GM12875 (cell line): ENCODE data around the gene MZT2A.
"Not testable (repeated sequence)": the region's sequence is repeated elsewhere in the genome, so short reads cannot be mapped to it uniquely, and the experiment has no call there.

Source experiments
- H3K4me3 ChIP-seq: one replicate; pipeline ENCODE4 v1.5.1; 2011; ENCODE audit warnings: low read depth, low read length, control low read depth
- CTCF ChIP-seq: IDR thresholded peaks from 2 replicates; pipeline ENCODE4 v1.5.1; 2011; ENCODE audit warnings: low read depth, mild to moderate bottlenecking, control low read depth, inconsistent platforms, low read length, moderate library complexity, borderline replicate concordance; ENCODE audit not compliant: insufficient read depth

Gene MZT2A

DNA sequence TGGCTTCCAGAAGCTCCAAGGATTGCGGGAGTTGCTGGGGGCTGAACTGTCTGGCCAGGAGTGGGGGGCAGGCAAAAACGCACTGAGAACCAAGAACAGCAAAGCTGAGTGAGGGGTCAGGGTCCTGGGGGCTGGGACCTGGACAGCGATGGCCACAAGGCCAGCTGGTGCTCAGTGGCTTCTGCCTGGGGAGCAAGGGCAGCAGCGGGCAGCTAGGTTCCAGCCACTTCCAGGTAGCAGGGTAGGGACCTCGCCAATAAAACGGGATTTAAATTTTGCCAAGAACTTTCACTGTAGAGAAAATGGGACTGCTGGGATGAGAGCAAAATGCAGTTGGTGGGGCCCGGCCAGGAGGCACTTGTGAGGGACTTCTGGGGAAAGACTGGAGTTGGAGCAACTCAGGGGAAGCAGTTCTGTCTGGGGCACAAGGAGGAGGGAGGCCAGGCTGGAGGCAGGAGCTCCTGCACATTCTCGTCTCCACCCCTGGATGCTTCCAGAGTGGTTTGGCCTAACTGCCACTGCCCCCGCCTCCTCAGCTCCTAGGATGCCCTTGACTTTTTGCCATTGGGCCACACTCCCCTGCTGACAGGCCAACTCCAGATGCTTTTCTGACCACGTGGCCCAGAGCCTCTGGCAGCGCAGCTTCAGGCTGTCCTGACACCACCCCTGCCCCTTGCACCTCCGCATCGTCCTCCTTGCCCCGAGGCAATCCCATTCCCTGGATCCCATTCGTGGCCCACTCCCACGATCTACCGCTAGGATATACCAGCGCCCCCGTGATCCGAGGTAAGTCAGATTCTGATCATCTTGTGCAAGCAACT lies 30.0 kb upstream of the MZT2A start:
- no peak overlapping the region for H3K4me3 ChIP-seq

GRCh38 chr2:131521524-131521923 lies 29.3 kb upstream of the MZT2A start:
- H3K4me3 ChIP-seq, result not testable (repeated sequence)

More for the DNA sequence above, 30.0 kb upstream of the MZT2A start:
- TF ChIP-seq CTCF, result no peak

DNA sequence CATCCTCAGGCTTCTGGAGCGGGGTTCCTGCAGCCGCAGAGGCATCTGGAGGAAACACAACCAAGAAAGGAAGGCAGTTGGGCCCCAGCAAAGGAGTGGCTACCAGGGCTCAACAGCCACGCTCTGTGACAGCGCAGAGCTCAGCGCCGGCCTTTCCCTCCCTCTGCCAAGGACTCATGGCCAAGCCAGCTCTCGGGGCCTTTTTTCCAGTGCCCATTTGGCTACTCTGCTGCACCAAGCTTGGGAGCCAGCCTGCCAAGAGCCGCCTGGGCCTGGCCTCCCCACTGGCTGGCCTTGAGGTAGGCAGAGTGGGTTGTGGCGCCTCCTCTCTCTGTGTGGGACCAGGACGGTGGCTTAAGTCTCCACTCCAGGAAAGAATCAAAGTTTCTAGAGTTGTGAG lies 28.3 kb upstream of the MZT2A start:
- no peak overlapping the region for H3K4me3 ChIP-seq
- no peak for TF ChIP-seq CTCF

- H3K4me3 ChIP-seq, result not testable (repeated sequence)
Measured at GRCh38 chr2:131519871-131520470, 27.8 kb upstream of the MZT2A start.

DNA sequence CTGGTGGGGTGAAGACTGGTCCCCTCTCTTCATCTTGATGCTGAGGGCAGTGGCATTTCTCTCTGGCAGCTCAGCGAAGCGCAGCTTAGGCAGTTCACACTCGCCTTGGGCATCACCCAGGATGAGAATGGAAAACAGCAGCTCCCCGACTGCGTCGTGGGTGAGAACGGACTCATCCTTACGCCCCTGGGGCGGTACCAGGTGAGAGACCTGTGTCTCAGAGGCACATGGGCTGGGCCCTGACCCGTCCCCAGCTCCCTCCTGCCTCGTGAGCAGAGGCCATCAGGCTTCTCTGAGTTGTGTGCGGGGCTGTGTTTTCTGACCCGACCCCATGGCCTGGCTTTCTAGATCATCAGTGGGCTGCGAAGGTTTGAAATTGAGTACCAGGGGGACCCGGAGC lies 27.3 kb upstream of the MZT2A start:
- H3K4me3 ChIP-seq, result no peak overlapping the region
- no peak for TF ChIP-seq CTCF

GRCh38 chr2:131518531-131518930 lies 26.3 kb upstream of the MZT2A start:
- not testable (repeated sequence) for H3K4me3 ChIP-seq

- not testable (repeated sequence) for H3K4me3 ChIP-seq
Measured at GRCh38 chr2:131517856-131518255, 25.7 kb upstream of the MZT2A start.

GRCh38 chr2:131517106-131517831 lies 25.1 kb upstream of the MZT2A start:
- TF ChIP-seq CTCF, result no peak
- H3K4me3 ChIP-seq, result no peak overlapping the region

DNA sequence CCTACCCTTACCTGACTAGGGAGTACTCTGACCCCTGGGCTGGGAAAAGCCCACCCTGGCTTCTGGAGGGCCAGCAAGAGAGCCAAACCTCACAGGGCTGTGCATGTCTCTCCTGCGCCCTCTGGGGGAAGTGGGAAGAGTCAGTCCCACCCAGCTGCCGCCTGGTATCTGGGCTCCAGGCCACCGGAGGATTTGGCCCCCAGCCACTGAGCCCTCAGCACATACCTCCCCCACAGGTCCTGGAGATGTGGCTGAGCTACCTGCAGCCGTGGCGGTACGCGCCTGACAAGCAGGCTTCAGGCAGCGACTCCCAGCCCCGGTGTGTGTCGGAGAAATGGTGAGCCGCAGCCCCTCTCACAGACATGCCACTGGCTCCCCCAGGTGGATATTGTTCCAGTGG lies 24.4 kb upstream of the MZT2A start:
- not testable (repeated sequence) for H3K4me3 ChIP-seq
- TF ChIP-seq CTCF, result peak; percentile 55; the same call in 1 of the 2 replicates
